Stimulated activated CD4-positive, alpha-beta T cell treated with anti-CD3 and anti-CD28 coated beads, Interleukin-2, amount 100 ng/mL, for 4 hours (primary cell): ENCODE data around the gene MTUS2.

Experiments used
- DNase-seq: peaks from one replicate; pipeline ENCODE4 v3.0.0-alpha.2; 2020; ENCODE audit warnings: low read depth

Gene MTUS2

GRCh38 chr13:29239653-29240525 is 419.8 kb downstream of the MTUS2 start:
- DNase-seq: no peak

GRCh38 chr13:29254626-29255370 is 434.7 kb downstream of the MTUS2 start:
- no peak for DNase-seq

- DNase-seq: no peak
These were observed 435.4 kb downstream of the MTUS2 start for GRCh38 chr13:29255567-29255966.

- no peak for DNase-seq
These were observed 440.5 kb downstream of the MTUS2 start for GRCh38 chr13:29260684-29261083.

GRCh38 chr13:29266261-29266660 is 446.1 kb downstream of the MTUS2 start:
- no peak for DNase-seq

- DNase-seq: no peak
These were observed 446.9 kb downstream of the MTUS2 start for GRCh38 chr13:29266756-29267733.

- no peak for DNase-seq
These were observed 450.3 kb downstream of the MTUS2 start for GRCh38 chr13:29270271-29270985.

GRCh38 chr13:29271606-29272005 is 451.5 kb downstream of the MTUS2 start:
- DNase-seq: no peak

- DNase-seq: no peak
These were observed 459.5 kb downstream of the MTUS2 start for GRCh38 chr13:29279356-29280254.

- DNase-seq: no peak
These were observed 461.9 kb downstream of the MTUS2 start for GRCh38 chr13:29281932-29282495.

GRCh38 chr13:29284726-29285125 is 464.6 kb downstream of the MTUS2 start:
- DNase-seq: no peak

- no peak for DNase-seq
These were observed 467.1 kb downstream of the MTUS2 start for GRCh38 chr13:29287237-29287636.

- DNase-seq: no peak
These were observed 471.9 kb downstream of the MTUS2 start for GRCh38 chr13:29292045-29292444.

GRCh38 chr13:29294821-29295220 is 474.7 kb downstream of the MTUS2 start:
- no peak for DNase-seq

GRCh38 chr13:29301027-29301426 is 480.9 kb downstream of the MTUS2 start:
- no peak for DNase-seq

GRCh38 chr13:29304148-29304547 is 484.0 kb downstream of the MTUS2 start:
- no peak for DNase-seq

GRCh38 chr13:29310806-29311205 is 490.7 kb downstream of the MTUS2 start:
- no peak for DNase-seq

GRCh38 chr13:29315847-29316246 is 495.7 kb downstream of the MTUS2 start:
- DNase-seq: no peak

- DNase-seq: no peak
These were observed 497.7 kb downstream of the MTUS2 start for GRCh38 chr13:29317828-29318227.

GRCh38 chr13:29318741-29319140 is 498.6 kb downstream of the MTUS2 start:
- DNase-seq: no peak
